ENCODE data around the gene ATG7.

Gene ATG7

GRCh38 chr3:11384074-11384473 lies 111.9 kb downstream of the ATG7 start:
- no peak for TF ChIP-seq CTCF (IDR thresholded peaks at IDR 0.05)

DNA sequence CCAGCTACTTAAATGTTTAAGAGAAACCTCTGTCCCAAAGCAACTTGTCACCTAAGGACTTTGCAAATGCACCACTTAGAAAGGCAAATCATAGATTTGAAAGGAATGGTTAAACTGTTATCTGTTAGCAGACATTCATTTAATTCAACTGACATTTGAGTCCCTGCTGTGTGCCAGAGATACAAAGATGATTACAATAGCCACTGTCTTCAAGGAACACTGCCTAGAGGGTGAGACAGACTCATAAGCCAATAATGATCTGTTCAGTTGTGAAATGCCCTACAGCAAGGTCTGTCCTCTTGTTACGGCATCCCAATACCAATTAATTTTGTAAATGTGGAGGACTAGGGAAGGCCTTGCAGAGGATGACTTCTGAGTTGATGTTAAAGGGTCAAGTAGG lies 113.1 kb downstream of the ATG7 start:
- no peak for TF ChIP-seq CTCF (IDR thresholded peaks at IDR 0.05)

DNA sequence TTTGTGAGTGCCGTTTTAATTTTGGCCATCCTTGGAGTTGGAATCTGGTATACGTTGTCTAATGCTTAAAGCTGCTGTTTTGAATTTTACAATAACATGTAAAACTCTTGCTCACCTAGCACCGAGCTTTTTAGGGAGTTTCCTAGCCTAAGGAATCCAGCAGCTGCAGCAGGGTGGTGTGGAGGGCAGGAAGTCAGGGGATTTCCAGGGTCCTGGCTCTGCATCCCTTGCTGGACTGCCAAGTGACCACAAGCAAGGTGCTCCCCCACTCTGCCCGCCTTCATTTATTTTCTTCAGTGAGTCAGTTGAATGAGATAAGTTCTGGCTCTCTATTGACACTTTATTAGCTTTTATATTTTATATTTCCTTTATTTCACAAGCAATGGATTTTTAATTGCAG lies 113.7 kb downstream of the ATG7 start:
- no peak for TF ChIP-seq CTCF (IDR thresholded peaks at IDR 0.05)

DNA sequence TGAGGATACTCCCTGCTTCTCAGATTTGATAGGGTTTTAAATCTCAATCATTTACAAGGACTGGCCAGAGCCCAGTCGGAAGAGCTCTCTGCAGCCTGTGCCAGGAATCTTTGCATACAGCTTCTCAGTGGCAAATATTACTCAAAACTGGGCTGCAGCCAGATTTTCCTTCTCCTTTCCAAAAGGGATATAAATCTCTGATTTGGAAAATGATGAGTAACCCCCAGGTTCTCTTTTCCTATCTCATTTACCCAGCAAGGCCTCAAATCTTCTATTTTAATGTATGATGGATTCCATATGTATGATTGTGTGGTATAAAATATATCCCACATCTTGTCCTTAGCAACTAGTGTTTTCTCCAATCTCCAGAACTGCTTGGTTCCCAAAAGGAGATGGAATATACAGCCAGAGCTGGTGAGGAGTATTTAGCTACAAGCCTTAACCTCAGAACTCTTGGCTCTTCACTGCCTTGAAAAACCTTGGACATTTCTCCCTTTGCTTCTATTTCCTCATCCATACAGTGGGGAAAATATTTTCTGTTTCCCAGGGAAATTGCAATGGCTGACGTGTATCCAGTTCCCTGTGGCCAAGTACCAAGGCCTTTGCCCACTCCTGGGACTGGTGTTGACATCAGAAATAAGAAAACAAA lies 114.4 kb downstream of the ATG7 start:
- no peak for TF ChIP-seq CTCF (IDR thresholded peaks at IDR 0.05)

DNA sequence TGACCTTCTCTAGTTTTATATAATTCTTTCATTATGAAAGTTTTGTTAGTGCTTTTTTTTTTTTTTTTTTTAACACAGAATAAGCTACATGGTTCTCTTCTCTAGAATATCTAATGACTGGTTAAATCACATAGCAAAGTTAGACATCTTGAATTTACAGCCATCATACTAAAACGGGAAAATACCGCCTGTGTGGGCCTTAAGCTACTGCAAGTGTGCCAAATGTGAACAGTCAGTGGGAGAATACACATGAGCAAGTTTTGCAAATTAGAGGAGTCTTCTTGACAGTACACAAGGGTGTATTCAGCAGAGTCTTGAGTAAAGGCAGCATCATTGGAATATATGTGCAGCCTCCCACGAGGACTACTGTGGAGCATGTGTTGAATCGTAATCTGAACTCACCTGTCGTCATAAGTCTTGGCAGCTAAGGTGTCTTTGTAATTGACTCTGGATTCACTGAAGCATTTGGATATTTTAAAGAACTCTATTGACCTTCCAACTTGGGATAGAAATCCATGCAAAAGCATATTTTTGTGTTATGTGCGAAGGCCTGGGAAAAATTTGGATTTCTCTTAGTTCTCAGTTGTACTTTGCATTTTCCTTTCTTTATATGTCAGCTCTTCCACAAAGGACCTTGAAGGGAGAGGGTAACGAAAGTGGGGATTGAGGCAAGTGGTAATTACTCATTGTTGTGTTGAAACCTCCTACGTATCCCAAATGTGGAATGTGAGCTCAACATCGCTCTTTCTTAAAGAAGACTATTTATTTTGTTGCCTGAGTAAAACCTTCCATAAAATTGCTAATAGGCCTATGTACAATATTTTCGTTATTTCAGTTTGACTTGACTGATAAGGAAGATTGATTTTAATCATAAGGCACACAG lies 117.4 kb downstream of the ATG7 start:
- TF ChIP-seq CTCF (IDR thresholded peaks at IDR 0.05) = no peak

DNA sequence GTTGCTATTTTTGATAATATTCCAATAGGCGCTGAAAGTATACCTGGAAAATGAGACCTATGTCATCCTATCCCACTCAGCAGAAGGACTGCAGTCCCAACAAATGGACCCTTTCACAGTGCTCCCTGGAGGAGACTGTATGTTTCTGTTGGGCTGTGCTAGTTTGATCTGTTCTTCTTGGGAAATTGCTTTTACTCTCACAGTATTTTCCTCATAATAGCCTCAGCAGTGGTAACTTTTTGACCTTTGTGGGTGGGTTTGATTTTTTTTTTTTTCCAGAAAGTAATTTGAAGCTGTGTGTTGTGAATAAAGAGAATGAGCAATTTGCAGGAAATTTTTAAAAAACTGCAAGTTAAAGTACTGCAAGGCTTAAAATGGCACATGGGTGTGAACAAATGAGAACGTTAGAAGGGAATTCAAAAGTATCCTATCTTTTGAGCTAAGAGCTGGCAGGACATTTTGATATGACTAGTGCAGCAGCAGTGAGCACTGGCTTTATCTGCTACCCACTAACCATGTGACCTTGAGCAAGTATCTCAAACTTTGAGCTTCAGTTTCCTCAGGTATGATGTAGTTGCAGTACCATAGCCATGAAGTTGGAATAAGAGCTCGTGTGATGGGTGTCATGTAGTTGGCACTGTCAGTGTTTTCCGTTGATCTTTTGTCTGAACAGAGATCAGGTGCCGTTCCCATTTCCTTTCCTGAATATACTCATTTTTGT lies 118.4 kb downstream of the ATG7 start:
- TF ChIP-seq CTCF (IDR thresholded peaks at IDR 0.05) = no peak

DNA sequence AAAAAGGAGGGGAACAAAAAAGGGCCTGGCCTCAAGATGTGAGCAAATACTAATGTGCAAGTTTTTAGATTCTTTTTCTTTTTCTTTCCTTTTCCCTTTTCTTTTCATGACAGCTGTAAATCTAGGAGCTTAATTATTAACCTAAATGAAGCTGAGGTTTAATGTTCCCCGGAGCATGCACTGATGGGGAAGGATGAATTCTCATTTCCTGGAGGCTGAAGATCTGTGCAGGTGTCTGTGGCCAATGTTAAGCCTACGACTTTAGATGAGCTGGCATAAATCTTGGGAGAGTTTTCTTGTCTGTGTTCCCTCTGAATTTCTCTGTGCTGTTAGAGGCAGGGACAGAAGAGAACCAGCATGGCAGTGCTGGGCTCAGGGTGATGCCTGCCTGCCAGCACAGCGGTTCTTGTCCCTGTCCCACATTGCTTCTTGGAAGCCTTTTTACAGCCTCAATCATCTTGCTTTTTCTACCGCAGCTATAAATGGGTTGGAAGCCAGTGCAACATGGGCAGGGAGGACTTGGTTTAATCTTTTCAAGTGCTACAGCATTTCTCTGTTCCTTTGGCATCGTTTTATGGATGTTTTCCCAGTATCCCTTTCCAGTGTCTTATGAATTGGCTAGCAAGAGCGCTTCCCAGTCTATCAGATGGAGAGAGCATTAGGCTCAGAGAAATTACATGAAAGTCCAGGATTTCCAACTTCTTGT lies 119.1 kb downstream of the ATG7 start:
- TF ChIP-seq CTCF (IDR thresholded peaks at IDR 0.05) = no peak
